ENCODE data around the gene IL9.

Gene IL9

DNA sequence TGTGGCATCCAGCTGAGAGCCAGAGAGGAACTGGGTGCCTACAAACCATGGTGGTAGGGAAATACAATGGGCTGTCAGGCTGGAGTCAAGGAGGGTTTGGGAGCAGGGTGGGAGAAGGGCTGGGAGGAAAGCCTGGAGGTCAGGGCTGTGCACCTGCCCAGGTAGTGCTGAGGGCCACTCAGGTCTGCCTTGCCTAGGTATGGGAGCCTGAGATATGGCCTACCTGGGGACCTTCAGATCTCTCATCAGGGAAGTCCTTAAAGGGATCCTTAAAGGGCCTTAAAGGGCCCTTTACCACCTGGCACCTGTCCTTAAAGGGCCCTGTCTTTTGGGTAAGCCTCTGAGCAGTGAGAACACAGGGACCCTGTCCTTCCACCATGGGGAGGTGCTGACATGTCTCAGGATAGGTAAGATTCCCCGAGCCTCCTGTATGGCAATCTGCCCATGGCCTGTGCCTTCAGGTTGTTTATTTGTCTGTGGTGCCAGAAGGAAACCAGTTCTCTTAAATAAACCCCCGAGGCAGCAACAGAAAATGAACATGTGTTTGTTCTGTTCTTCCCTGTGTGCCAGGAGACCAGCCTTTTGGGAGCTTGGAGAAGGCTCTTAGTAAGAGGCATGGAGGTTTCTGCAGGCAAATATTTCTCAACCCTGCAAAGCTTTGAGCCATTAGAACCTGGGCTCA, 37.9 kb downstream of the IL9 start:
- no peak overlapping the region for H3K4me3 ChIP-seq (replicated peaks; ENCODE audit: low read depth, low read length)
- DNase-seq (ENCODE audit: low read depth), result no peak
- TF ChIP-seq, protein P1, sequence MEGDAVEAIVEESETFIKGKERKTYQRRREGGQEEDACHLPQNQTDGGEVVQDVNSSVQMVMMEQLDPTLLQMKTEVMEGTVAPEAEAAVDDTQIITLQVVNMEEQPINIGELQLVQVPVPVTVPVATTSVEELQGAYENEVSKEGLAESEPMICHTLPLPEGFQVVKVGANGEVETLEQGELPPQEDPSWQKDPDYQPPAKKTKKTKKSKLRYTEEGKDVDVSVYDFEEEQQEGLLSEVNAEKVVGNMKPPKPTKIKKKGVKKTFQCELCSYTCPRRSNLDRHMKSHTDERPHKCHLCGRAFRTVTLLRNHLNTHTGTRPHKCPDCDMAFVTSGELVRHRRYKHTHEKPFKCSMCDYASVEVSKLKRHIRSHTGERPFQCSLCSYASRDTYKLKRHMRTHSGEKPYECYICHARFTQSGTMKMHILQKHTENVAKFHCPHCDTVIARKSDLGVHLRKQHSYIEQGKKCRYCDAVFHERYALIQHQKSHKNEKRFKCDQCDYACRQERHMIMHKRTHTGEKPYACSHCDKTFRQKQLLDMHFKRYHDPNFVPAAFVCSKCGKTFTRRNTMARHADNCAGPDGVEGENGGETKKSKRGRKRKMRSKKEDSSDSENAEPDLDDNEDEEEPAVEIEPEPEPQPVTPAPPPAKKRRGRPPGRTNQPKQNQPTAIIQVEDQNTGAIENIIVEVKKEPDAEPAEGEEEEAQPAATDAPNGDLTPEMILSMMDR (IDR thresholded peaks at IDR 0.05; ENCODE audit: low read length, missing control alignments), result no peak

DNA sequence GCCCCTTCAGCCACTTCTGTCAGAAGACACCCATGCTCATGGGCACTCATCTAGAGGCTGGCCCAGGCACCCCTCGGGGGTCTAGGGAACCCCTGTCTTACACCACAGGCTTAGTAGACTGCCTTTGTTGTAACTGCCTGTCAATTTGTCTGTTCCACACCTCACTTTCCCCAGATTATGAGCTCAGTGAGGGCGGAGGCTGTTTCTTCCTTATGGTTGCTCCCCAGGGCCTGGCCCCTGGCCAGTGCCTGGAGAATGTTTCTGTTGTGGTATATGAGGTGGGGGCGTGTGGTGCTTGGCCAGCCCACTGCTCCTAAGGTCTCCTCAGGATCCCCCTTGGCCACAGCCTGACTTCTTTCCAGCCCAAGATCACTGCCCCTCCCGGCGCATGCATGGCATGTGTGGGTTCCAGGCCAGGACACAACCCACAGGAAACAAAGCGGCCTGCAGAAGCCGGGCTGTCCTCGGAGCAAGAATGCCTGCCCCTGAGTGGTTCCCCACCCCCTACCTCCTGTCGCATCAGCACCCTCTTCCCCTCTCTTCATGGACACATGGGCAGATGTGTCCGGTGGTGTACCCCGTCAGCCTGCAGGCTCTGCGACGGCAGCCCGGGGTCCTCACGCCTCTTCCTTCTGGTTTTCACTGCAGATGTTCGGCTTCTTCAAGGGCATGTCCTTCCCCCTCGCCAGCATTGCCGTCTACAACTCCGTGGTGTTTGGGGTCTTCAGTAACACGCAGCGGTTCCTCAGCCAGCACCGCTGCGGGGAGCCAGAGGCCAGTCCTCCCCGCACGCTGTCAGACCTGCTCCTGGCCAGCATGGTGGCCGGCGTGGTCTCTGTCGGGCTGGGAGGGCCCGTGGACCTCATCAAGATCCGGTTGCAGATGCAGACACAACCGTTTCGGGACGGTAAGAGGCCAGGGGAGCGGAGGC, 43.5 kb downstream of the IL9 start:
- H3K4me3 ChIP-seq (replicated peaks; ENCODE audit: low read depth, low read length), result no peak overlapping the region
- DNase-seq (ENCODE audit: low read depth), result no peak
- TF ChIP-seq, protein P1 (IDR thresholded peaks at IDR 0.05; ENCODE audit: low read length, missing control alignments), result no peak

GRCh38 chr5:135851186-135851914, 44.3 kb downstream of the IL9 start:
- no peak overlapping the region for H3K4me3 ChIP-seq (replicated peaks; ENCODE audit: low read depth, low read length)
- TF ChIP-seq, protein P1 (IDR thresholded peaks at IDR 0.05; ENCODE audit: low read length, missing control alignments), result no peak
- no peak for DNase-seq (ENCODE audit: low read depth)

DNA sequence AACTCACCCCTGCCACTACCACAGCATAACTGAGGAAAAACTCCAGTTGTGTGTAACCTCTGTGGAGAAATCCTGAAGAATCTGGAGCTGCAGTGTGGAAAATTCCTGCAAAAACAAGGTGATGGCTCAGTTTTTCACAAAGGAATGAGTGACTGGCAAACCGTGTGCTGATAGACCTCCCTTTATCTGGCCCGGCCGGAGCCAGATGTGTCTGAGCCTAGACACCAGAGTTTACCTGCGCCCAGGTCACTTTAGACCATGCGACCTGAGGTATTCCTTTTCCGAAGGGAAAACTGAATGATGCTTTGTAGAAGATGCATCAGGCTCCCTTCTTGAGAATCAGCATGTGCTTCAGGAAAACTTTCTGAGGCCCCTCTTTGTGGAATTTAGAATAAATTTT, 45.0 kb downstream of the IL9 start:
- no peak for DNase-seq (ENCODE audit: low read depth)
- TF ChIP-seq, protein P1 (IDR thresholded peaks at IDR 0.05; ENCODE audit: low read length, missing control alignments), result no peak
- H3K4me3 ChIP-seq (replicated peaks; ENCODE audit: low read depth, low read length), result no peak overlapping the region

GRCh38 chr5:135850231-135850630, 45.4 kb downstream of the IL9 start:
- no peak for DNase-seq (ENCODE audit: low read depth)
- no peak overlapping the region for H3K4me3 ChIP-seq (replicated peaks; ENCODE audit: low read depth, low read length)
- TF ChIP-seq, protein P1 (IDR thresholded peaks at IDR 0.05; ENCODE audit: low read length, missing control alignments), result no peak

DNA sequence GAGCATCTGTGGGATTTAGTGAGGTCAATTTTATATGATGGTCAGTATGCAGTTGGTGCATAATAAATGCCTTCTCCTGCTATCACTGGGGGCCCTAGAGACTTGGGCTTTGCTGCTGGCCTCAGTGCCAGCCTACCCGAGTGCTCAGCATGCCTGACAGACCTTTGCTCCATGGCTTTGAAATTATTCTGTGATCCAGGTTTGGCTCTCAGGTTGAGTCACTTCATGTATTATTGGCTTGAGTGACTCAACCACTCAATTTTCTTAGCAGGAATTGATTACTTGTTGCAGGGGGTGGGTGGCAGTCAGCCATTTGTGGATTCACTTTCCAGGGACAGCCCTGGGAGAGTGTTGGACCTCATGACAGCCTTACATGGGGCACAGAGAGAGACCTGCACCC, 47.7 kb downstream of the IL9 start:
- TF ChIP-seq, protein P1 (IDR thresholded peaks at IDR 0.05; ENCODE audit: low read length, missing control alignments), result no peak

More for the DNA sequence above, 47.7 kb downstream of the IL9 start:
- DNase-seq (ENCODE audit: low read depth), result no peak
- no peak overlapping the region for H3K4me3 ChIP-seq (replicated peaks; ENCODE audit: low read depth, low read length)

Measured in fibroblast of pulmonary artery (primary cell).